Renal cortex interstitium (tissue), 11 donors: ENCODE measurements around the gene MAP3K14. TPM values are rescaled to one million over a fixed set of nuclear protein-coding genes. Genes with fewer than 3 reads are reported as not detected.

Source experiments
- DNase-seq, 11 donors: peaks; one replicate each; pipeline ENCODE4 v3.0.0-alpha.2; 2013; ENCODE audit warnings: low read depth in 9 of 11, low spot score in 4 of 11; ENCODE audit errors: extremely low read depth in 1 of 11
- polyA plus RNA-seq, 3 donors: library from polyadenylated mRNA; unstranded; fragments of 120-200 nt; gene quantifications; one replicate each; pipeline ENCODE4 v1.2.1, GENCODE V29; 2013; ENCODE audit not compliant: insufficient read length in 3 of 3

Gene MAP3K14
- polyA plus RNA-seq, 3 donors, result 4.5 to 7.7 (median 5.1) TPM

DNA sequence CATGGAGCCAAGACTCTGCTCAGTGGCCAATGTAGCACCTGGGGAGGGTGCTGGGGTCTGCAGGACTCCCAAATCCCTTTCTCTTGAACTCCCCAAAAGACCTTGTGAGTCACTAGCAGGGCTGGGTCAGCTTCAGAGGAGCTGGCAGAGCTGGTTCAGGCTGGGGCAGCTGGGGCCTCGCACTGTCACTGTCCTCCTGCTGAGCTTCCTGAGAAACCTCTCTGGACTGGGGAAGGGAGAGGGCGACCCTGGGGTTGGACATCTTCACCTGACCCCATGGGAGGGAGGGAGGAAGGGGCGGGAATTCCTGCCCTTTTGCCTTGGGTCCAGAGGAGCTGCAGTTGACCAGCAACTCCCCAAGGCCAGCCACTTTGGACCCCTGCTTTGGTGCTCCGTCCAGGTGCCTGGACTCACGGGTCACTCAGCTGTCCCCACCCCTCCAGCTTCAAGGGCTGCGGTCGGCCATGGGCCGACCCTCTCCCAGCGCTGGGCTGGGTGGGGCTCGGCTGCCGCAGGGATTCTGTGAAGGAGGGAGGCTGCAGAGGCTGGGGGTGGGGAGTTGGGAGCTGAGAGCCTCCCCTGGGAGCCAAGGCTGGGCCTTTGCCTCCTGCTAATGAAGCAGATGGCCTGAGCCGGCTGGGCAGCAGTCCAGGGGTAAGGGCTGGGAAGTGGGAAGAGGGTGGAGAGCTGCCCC, 85.9 kb downstream of the MAP3K14 start:
- DNase-seq, result no peak

DNA sequence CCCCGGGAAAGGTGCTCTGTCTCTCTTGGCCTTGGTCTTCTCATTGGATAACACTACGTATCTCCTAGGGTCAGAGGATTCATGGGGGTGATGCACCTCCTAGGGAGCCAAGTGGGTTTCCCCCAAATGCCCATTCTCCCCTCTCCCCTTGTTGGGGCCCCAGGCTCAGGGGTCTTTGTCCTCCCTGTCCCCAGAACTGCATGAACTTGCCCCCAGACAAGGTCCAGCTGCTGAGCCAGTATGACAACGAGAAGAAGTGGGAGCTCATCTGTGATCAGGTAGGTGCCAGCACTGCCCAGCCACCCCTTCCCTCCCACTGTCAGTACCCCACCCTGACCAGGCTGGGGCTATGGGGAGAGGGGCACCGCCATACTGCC, 86.4 kb downstream of the MAP3K14 start:
- no peak for DNase-seq

DNA sequence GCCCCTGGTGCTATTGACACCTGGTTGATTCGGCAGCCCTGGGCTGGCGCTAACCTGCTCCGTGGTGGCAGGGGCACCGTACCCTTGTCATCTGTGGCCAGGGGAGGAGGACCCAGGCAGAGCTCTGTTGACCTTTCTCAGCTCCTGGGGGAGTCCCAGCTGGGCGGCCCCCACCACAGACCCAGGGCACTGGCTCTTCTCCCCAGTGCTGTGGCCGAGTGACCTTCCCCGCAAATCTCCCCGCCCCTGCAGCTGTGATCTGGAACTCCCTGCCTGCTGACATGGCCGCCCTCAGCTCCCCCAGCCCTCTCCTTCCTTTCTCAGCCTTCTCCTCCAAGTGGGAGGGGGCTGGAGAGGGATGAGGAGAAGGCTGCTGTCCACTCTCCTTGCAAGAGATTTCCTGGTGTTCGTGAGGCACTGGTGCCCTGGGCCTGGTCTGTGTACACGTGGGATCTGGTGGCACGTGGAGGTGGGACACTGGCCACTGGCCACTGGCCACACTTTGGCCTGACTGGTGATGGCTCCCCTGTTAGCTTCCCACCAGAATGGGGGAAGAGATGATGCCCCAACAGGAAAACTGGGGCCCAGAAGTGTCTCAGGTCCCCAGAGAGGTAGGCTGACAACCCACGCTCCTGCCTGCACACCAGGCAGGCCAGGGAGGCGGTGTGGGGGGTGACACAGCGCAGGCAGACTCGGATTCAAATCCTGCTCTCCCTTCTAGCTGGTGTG, 87.0 kb downstream of the MAP3K14 start:
- no peak for DNase-seq

DNA sequence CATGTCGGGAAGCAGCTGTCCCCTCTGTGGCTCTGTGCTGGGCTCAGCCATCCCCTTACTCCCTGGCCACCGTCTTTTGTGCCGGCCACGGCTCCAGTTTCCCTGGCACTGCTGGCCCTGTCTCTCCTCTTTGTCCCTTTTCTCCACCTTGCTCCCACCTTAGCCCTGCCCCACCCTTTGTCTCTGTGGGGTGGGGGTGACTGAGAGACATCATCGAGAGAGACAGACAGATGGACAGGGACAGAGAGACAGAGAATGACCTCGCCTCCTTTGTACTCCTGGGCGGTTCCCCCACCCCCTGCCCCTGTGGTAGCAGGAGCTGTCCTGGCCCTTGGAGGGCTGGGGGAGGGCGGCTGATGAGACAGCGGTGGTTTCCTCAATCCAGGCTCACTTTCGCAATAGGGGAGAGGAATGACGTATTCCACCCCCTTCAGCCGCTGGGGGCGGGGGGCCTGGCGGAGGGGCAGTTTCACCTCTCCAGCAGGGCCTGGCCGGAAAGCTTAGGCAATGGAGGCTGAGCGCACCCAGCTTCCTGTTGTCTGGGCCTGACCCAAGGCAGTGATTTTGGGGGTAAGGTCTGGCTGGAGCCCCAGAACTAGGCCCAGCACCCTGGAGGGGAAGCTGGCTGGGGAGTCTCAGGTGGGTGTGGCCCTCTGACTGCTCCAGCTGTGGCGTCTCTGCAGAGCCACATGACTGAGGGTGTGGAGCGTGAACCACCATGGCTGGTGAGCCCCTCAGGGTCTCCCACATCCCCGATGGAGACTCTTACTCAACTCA, 87.9 kb downstream of the MAP3K14 start:
- DNase-seq, result no peak

DNA sequence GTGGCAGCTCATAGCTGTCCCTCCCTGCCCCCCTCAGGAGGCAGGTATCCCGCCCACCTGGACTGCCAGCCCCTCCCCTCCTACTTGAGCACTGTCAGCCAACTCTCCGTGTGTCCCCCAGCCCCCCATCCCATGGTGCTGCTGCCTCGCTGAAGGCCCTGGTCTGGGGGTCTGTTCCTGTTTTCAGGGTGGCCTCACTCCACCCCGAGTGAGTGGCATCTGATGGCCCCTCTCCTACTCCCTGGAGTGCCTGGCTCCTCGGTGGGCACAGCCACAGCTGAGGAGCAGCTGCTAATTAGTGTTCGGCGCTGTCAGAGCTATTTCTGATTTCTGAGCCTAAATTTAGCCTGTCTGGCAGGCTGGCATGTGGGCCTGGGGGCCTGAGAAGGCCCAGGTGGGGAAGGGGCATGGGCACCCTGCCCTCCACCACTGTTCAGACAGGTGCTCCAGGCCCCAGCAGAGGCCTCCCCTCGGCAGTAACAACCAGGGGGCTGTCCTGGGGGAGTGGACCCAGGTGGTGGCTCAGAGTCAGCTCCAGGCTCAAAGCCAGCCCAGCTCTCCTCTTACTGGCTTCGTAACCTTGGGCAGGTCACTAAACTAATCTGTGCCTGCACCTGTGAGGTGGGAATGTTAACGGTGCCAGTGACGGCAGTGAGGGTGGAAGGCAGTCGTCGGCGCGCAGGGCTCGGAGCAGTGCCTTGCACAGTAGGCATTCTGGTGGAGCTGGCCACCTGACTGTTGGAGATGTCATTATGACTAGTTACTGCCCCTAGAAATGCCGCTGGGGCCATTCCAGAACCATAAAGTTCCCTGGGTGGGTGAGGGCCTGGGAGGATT, 88.7 kb downstream of the MAP3K14 start:
- DNase-seq, result no peak

DNA sequence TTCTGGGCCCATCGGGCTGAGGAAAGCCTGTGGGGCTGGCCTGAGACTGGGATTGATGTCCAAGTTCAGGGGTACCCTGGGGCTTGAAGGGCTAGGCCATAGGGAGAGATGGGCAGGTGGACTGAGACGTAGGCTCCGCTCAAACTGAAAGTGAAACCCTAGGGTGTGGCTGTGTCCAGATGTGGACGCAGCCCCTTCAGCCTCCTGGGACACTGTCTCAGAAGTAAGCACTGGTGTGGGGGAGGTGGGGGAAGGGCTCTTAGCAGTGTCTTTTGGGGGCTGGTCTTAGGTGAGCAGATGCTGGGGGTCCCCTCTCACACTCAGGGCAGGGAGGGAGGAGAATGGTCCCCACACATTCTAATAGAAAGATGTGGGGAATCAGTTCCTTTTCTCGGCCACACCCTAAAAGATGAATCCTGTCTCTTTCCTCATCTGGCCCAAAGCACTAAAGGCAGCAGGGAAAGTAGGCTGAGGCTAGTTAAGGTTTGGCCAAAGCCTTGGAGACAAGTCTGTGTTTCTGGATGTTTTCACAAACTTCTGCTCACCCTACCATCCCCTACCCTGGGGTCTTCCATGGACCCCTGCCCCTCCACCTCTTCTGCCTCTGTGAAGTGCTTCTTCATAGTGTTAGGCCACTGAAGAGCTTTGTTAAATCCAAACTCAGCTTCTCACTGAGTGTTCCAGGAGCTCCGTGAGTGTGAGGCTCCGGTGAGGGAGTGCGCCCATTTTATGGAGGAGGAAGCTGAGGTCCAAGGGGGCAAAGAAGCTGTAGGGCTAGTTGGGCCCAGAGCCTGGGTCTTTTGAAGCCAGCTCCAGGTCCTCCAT, 89.5 kb downstream of the MAP3K14 start:
- no peak for DNase-seq

DNA sequence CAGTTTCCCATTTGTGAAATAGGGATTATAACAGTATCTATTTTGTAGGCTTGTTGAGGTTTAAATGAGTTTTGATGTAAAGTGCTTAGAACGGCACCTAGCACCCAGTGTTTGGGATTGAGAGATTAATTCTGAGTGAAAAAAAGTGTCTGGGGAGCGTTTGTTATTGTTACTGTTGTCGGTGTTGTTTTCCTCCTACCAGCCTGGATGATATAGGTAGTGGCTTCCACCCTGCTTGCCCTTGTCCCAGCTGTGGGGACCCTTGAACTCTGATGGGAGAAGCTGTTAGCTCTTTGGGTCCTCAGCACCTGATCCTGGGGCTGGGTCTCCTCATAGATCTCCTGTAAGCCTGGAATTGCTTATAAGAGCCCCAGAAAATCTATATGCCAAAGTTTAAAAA, 90.2 kb downstream of the MAP3K14 start:
- DNase-seq, result no peak

DNA sequence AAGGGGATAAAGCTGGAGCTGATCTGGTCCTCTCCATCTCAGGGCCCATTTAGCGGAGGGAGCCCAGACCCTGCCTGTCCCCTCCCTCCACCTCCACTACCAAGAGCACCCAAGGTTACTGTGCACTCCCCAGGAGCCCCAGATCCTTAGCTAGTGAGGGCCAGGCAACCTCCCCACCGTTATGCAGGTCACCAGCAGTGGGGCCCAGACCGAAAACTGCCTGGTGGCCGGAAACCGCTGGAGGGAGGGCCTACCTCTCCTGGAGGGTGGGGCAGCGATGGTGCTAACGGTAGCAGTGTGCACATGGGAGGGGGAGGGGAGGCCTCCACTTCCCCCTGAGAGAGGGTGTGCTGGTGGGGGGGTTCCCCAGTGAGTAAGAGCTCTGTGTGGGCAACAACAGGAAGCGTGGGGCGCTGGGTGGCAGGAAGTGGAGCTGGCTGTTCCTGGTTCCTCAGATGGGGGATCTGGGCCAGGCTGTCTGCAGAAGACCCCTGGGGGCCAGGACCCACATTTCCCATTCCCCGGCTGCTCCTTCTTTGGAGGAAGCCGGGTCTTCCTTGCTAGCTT, 90.8 kb downstream of the MAP3K14 start:
- no peak for DNase-seq

DNA sequence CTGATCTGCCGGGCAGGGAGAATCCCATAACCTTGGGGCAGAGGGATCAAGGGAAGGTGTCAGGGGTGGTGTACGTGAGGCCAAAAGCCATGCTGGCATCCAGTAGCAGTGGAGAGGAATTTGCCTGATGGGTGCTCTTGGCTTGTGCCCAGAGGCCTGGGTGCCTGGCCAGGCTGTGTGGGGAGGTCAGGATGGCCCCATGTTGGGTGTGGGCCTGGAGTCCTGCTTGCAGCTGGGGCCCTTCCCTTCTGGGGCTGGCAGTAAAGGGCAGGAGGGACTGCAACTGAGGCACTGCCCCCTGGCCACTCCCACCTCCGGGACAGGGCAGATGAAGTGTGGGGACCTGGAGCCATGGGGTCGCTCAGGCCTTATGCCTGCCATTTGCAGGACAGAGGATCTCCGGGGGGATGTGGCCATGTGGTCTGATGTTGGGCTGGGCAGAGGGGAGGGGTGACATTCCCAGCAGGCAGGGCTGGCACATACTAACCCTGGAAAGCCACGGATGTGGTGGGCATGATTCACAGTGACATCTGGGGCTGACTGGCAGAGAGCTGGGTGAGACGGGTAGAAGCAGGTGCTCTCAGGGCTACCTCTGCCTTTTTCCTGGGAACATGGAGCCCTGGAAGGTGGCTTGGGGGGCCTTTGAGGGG, 91.6 kb downstream of the MAP3K14 start:
- no peak for DNase-seq

DNA sequence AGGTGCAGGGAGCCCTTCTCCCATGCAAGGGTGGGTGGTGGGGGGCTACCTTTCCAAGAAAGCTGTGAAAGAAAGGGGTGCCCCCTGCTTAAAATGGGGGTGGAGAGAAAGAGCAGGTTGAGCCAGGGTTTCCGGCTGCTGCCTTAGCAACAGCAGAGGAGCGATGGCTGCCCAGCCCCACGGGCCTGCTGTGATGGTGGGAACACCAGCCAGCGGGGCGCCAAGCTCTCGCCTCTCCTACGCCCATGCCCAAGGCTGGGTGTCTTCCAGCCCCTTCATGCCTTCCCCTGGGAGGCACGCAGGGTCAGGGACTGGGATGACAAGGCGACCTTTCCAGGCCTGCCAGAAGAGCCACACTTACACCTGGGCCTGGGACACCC, 92.2 kb downstream of the MAP3K14 start:
- no peak for DNase-seq

DNA sequence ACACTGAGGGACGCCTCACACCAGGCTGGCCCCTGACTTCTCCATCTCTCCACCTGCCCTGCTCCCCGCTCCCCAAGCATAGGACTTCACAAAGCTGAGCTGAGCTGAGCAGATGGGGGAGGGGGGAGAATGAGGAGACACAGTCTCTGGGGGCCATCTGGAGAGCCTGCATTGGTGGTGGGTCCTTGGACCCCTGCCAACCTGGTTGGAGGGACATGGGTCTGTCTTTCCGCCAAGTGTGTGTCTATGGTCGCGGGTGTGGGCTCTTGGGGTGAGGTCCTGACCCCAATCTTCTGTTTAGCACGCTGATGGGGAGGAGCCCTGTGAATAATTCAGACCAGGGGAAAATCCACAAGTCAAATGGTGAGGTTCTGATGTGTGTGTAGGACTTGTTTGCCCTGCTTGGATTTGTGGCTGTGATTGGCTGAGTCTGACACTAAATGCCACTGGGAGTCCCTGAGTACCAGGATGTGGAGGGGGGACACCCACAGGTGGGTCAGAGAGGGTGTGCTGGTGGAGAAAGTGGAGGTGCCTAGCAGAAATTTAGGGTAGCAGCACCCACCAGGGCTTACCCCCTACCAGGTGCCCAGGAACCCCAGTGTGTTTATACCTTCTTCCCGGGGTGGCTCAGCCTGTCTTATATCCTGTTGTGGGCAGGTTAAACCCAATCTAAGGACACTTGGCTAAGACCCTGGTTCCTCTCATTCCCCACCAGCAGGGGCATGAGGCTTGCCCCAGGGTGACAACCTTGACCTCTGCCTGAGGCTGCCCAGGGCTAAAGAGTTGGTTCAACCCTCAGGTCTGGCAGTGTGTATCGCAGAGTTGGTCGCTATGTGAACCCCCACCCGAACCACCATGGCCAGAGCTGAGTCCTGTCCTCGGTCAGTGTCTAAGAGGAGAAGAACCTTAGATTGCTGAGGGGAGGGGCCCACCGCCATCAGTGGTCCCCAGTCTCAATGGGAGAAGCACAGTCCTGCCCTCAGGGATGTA, 93.0 kb downstream of the MAP3K14 start:
- DNase-seq, result no peak

DNA sequence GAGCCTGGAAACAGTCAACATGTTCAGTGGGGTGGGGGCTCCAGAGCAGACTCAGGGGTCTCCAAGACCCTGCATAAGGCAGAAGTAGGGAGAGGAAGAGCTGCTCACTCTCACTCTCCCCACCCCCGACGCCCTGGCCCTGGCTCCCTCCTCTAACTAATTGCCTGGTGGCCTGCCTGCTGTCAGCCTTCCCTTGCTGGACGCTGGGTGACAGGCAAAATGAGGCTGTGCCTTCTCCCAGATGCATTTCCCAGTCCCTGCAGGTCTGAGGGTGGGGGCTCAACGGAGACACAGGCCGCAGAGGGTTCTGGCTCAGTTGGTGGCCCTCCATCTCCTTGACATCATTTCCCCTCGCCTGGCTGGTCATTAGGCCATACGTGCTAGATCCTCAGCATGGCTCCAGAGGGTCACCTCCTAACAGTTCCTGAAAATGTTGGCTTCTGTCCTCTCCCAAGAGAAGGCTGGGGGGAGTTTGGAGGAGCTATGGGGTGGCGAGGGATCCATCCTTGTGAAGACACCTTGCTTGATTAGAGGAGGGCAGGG, 93.8 kb downstream of the MAP3K14 start:
- no peak for DNase-seq

DNA sequence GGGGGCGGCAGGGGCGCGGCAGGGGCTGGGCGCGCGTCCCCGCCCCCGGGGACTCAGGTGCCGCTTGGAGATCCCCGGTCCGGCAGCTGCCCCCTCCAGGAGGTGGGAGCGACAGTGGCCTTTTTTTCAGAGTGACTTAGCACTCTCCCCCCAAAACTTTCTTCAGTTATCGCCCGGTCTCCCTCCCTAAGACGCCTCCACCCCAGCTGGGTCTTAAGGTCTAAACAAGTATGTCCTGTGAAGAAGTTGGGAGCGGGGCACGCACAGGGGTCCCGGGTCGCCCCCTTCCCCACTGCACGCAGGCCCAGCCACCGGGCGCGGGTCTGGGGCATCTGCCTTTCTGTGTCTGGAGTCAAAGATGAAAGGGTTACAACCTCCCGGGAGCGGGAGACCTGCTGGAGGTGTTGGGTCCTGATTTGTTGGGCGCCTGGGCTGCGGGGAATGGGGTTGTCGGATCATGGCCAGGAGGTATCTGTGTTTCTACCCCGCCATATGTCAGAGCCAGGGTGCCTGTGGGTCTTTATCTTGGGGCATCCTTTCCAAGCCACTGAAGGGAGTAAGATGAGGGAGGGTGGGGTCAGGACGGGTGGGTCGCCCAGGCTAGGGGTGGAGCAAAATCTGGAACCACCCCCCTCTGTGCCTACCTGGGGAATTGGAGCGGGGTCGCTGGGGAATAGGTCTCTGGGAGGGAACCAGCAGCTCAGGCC, 94.4 kb downstream of the MAP3K14 start:
- DNase-seq, result no peak

DNA sequence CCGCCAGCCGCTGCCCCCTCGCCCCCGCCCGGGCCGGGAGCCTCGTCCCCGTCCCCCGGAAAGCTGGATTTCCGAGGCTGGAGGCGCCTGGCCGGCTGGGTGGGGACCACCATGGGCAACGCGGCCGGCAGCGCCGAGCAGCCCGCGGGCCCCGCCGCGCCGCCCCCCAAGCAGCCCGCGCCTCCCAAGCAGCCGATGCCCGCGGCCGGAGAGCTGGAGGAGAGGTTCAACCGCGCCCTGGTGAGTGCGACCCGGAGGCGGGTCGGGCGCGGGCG, 94.9 kb downstream of the MAP3K14 start:
- no peak for DNase-seq

DNA sequence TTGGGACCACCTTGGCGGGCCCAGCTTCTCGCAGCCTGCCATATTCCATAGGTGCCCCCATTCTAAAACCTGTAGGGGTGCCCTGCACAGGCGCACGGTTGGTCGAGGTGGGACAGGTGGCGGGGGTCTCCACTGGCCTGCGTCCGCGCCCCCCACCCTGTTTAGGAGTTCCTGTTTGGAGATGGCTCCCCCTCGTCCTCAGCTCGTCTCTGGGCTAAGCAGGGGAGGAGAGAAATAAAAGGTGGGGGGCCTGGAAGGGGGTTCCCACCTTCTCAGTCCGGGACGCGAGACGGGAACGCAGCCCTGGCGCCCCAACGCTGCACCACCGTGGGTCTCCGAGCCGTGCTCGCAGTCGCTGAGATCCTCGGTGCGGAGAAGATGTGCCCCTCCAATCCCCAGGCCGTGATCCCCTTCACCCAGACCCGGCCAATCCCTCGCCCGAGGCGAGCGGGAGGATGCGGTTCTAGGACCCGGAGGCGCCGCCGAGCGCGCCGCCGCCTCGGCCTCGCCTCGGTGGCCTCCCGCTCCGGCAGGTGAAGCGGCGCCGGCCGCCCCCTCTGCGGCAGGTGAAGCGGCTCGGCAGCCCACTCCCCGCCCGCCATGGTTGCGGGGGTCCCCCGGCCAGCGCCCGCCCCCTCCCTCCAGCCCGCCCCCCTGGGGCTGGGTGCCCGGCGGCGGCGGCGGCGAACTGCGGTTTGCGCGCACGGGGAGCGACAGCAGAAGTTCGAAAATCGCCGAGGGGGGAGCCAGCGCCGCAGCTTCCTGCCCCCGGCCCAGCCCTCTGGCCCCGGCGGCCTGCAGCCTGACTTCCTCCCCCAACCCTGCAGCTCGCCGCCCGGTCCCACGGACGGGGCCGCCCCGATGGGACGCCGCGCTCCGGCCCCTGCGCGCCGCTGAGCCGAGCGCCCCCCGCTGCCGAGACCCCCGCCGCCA, 95.5 kb downstream of the MAP3K14 start, which contains the start of gene FMNL1:
FMNL1 (plus strand) TSS at position 805 of the 933 bp plus-strand sequence. CDS start 240 bp downstream, outside the sequence.
- DNase-seq, result no peak
